GM21723 (cell line): ENCODE measurements around the gene RNF135.
"Not testable (repeated sequence)": the region's sequence is repeated elsewhere in the genome, so short reads cannot be mapped to it uniquely, and the experiment has no call there.

Source experiments
- ATAC-seq: cut with Tn5 transposase; IDR thresholded peaks from one replicate; pipeline ENCODE4 v1.9.1; 2021; ENCODE audit warnings: mild to moderate bottlenecking, moderate library complexity; ENCODE audit not compliant: unreplicated experiment

The RNF135 gene, protein sequence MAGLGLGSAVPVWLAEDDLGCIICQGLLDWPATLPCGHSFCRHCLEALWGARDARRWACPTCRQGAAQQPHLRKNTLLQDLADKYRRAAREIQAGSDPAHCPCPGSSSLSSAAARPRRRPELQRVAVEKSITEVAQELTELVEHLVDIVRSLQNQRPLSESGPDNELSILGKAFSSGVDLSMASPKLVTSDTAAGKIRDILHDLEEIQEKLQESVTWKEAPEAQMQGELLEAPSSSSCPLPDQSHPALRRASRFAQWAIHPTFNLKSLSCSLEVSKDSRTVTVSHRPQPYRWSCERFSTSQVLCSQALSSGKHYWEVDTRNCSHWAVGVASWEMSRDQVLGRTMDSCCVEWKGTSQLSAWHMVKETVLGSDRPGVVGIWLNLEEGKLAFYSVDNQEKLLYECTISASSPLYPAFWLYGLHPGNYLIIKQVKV

GRCh38 chr17:30970831-30971567 is at the start of gene RNF135:
TSS of gene RNF135 (plus strand) at chr17:30971039. CDS start at chr17:30971074, 35 bp downstream.
- ATAC-seq: peak; percentile 58

DNA sequence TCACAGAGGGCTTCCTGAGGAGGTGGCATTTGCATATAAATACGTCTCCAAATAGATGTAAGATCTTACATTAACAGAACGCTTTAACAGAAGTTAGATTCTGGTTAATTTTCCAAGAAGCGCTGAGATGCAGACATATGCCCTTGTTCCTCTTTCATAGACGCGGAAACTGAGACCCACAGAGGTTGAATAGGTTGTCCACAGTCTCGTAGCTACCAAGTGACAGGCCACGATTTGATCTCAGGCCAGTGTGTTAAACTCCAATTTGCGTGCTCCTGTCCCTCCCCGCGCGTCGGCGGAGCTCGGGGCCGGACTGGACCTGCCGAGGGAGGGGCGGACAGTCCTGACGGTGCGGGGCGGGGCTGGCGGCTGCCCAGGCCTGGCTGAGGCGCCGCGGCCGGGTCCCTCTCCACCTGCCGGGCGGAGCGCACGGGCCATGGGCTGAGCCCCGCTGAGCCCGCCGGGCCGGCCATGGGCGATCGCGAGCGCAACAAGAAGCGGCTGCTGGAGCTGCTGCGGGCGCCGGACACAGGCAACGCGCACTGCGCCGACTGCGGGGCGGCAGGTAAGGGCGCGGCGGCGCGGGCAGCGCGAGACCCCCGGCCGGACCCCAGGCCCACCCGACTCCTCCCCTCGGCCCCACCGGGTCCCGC is 49.2 kb upstream of the RNF135 start, which contains the start of gene ADAP2:
Gene ADAP2 (plus strand): TSS at position 402 of the 653 bp plus-strand sequence. CDS start 70 bp downstream, at position 472.
- no peak for ATAC-seq

GRCh38 chr17:30922235-30923030 is 48.4 kb upstream of the RNF135 start:
- ATAC-seq: no peak

DNA sequence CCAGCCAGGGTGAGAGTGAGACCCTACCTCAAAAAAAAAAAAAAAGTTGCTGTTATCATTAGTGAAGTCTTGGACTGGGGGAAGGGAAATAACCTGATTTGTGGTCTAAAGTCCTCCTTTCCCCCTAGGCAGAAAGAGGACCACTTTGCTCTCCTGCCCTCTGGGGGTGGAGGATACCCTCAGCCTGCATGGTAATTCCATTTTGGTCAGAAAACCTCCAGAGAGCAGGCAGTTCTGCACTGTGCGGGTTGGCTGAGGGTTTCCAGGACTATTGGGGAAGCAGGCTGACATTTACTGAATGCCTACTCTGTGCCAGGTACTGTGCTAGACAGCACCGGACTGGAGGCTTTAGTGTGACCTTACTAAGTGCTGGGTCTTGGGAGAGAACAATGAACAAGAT is 46.5 kb upstream of the RNF135 start:
- ATAC-seq: no peak

DNA sequence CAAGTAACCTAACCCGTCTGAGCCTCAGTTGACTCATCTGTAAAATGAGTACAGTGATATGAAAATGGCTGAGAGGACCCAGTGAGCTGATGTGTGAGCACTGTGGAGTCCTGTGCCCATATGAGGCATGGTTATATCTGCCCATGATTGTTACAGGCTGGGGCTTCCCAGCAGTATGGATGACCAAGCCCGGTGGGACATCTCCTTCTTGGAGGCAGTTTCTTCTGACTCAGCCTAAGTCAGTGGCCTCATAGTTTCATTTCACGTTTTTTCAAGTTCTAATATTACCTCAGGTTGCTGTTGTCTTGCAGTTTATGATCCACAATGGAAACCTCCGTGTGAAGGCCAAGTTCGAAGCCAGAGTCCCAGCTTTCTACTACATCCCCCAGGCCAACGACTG is 44.3 kb upstream of the RNF135 start:
- no peak for ATAC-seq

- ATAC-seq: no peak
Observed at GRCh38 chr17:30927756-30928155, 43.1 kb upstream of the RNF135 start.

- ATAC-seq: no peak
Observed at GRCh38 chr17:30928584-30928983, 42.3 kb upstream of the RNF135 start.

DNA sequence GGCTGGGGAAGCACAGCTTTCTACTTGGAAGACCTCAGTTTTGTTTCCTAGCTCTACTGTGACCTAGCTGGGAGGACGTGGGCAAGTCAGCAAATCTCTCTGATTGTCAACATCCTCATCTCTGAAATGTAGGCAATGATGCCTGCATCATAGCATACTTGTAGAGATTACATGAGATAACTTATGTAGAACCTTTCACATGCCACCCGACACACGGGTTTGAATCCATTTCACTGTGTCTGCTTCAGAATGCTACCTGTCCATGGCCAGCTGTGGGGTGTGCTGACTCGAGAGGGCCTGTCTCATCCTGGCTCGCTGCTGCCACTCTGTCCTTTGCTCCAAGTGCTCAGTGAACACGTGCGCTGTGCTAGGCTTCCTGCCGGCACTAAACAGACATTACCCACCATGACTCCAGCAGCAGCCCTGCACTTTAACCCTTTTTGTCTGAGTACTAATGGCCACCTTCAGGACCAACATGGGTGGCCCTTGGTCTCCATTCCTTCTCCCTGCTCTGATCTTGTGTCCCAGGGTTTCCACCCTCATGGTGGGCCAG is 41.7 kb upstream of the RNF135 start:
- no peak for ATAC-seq

GRCh38 chr17:30929861-30930260 is 41.0 kb upstream of the RNF135 start:
- ATAC-seq: not testable (repeated sequence)

DNA sequence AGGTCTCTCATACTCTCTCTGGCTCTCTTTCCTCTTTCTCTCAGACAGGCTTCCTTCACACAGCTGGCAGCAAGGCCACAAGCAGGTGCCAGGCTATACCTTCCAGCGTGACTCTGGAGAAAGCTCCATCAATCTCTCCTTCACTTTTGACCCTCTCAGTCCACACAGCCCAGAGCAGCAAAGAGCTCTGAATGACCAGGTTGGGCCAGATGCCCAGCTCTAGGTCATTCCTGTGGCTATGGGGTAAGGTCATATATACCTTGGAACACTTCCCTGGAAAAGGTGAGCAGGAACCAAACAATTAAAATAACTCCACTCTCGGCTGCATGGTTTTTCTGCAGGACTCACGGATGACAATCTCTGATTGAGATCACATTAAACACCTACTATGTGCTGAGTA is 40.3 kb upstream of the RNF135 start:
- ATAC-seq: no peak

- ATAC-seq: not testable (repeated sequence)
Observed at GRCh38 chr17:30931582-30931981, 39.3 kb upstream of the RNF135 start.

DNA sequence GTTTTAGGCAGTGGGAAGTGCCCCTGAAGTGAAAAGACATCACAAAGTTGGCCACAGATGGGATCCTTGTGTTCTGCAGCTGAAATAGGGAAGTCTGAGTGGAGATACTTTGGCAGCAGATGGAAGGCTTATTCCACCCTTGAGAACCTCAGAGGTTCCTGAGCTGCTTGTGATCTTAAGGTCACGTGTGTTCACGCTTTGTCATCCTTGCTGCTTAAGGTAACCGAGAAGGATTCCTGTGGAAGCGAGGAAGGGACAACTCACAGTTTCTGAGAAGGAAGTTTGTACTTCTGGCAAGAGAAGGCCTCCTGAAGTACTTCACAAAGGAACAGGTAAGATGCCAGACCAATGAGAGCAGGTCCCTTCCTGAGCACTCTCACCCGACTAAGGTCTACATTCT is 36.9 kb upstream of the RNF135 start:
- no peak for ATAC-seq

DNA sequence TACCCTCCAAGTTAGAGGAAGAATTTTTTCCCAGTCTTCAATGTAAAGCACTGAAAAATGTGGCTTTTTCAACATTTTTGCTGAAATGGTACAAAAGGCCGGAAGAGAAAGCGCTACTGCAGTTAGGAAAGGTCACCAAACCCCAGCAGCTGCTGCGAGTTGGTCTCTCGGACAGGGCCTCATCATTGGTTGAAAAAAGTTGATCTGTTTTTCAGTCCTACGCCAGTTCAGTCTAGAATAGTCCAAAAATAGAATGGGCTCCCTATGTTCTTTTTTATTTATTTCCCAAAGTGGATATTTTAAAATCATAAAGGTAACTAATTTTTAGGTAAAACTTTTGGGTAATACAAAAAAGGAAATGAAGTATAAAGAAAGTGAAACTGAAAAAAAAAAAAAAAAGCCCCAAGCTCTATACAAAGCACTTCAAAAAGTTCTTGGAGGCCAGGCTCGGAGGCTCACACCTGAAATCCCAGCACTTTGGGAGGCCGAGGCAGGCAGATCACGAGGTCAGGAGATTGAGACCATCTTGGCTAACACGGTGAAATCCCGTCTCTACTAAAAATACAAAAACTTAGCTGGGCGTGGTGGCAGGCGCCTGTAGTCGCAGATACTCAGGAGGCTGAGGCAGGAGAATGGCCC is 31.7 kb upstream of the RNF135 start:
- no peak for ATAC-seq

GRCh38 chr17:30942308-30943079 is 28.3 kb upstream of the RNF135 start:
- ATAC-seq: no peak

GRCh38 chr17:30947796-30948195 is 23.0 kb upstream of the RNF135 start:
- no peak for ATAC-seq

GRCh38 chr17:30950189-30950588 is 20.6 kb upstream of the RNF135 start:
- ATAC-seq: no peak

GRCh38 chr17:30950669-30951399 is 20.0 kb upstream of the RNF135 start:
- ATAC-seq: no peak

DNA sequence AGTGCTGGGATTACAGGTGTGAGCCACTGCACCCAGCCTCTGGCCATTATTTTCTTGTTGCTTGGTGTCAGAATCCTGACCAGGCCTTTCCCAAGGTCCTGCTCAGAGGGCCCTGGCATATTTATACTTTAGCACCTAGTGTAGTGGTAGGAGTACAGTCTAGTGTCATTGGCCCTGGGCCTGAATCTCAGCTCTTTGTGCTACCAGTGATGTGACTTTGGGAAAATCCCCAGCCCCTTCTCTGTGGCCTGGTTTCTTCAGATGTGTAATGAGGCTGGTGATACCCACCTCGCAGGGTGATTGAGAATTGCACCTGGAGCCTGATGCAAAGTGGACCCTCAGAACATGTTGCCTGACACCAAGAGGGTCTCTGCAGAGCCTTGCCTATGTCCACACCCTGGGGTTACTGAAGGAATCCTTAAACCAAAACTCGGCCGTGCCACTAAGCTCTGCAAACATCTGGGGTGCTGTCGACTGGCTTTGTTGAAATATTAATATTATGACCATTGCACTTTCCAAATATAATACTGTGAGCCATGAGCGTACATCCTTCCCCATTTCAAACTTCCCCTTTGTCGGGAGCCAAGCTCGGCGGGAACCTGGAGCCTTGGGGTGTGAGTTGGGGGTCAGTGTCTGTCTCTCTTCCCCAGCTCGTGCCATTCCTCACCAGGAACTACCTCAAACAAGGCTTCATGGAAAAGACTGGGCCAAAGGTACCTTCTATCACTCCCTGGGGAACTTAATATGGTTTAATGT is 18.0 kb upstream of the RNF135 start:
- ATAC-seq: no peak
